Urinary bladder (tissue), 4 donors: Measurements from ENCODE around the gene PSMA2. TPM values are rescaled to one million over a fixed set of nuclear protein-coding genes. Genes with fewer than 3 reads are reported as not detected.

ENCODE experiments used
- DNase-seq: peaks from one replicate; pipeline ENCODE4 v3.0.0-alpha.2; 2015; ENCODE audit errors: extremely low spot score
- H3K27ac ChIP-seq: one replicate; pipeline ENCODE4 v1.5.1; 2013; ENCODE audit warnings: low read depth, mild to moderate bottlenecking, moderate library complexity
- H3K36me3 ChIP-seq: one replicate; pipeline ENCODE4 v1.6.1; 2013; ENCODE audit warnings: mild to moderate bottlenecking, moderate library complexity; ENCODE audit not compliant: insufficient read depth
- H3K4me1 ChIP-seq: one replicate; pipeline ENCODE4 v1.6.1; 2013; ENCODE audit warnings: mild to moderate bottlenecking, moderate library complexity; ENCODE audit not compliant: insufficient read depth
- H3K4me3 ChIP-seq: one replicate; pipeline ENCODE4 v1.5.1; 2013; ENCODE audit warnings: low read depth, low read length
- WGBS: extraction: QIAGEN DNeasy Blood & Tissue Kit; methylation state at CpG from one replicate; pipeline ENCODE4 v1.1.7; 2013; 5-methylcytosine and 5-hydroxymethylcytosine counted together
- polyA plus RNA-seq: library from polyadenylated mRNA; stranded (reverse); fragments of 200-250 nt; gene quantifications from one replicate; pipeline ENCODE4 v1.2.3, GENCODE V29; 2013
- total RNA-seq: library from RNA; depleted of rRNA; stranded (reverse); fragments of >200 nt; gene quantifications from one replicate; pipeline ENCODE4 v1.2.3, GENCODE V29; 2014
- donor health status: healthy with polysubstance abuse.
- donor health status: healthy.

The PSMA2 gene
- total and polyA plus RNA-seq, 2 donors = 64.4 to 90.6 TPM

- 77% methylated on average over 7 of the region's 7 CpGs for WGBS
- H3K27ac ChIP-seq = no peak overlapping the region
- no peak overlapping the region for H3K4me3 ChIP-seq
- H3K36me3 ChIP-seq = no peaks in the 10 kb centered on the region
- H3K4me1 ChIP-seq = no peaks in the 10 kb centered on the region
- DNase-seq = no peak
Measured at GRCh38 chr7:42869131-42870020, 62.6 kb downstream of the PSMA2 start.

DNA sequence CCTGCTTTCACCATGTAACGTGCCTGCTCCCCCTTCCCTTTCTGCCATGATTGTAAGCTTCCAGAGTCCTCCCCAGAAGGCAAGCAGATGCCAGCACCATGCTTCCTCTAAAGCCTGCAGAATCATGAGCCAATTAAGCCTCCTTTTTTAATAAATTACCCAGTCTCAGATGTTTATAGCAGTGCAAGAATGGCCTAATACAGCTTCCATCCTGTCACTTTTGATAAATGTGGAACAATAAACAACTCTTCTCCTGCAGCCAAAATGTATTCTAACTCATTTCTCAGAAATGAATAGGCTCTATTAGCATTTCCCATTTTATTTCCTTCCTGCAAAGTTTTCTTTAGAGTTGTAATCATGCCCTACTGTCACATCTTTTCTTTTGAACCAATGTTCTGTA is 63.5 kb downstream of the PSMA2 start:
- 77% methylated on average over 1 of the region's 1 CpG for WGBS
- DNase-seq = no peak
- no peaks in the 10 kb centered on the region for H3K4me1 ChIP-seq
- H3K4me3 ChIP-seq = no peak overlapping the region
- H3K27ac ChIP-seq = no peak overlapping the region
- no peaks in the 10 kb centered on the region for H3K36me3 ChIP-seq

Other genes with a start within 250 kb of the PSMA2 start
- gene C7orf25, start 20.1 kb downstream of the PSMA2 start, total RNA-seq = 4.0 TPM
- 6.8 TPM for gene C7orf25, start 20.1 kb downstream of the PSMA2 start, polyA plus RNA-seq
- gene MRPL32, start 202 bp upstream of the PSMA2 start, total RNA-seq = 56.1 TPM
- 48.4 TPM for gene MRPL32, start 202 bp upstream of the PSMA2 start, polyA plus RNA-seq
- gene HECW1, start 180.5 kb upstream of the PSMA2 start, total RNA-seq = 0.16 TPM
- gene HECW1, start 180.5 kb upstream of the PSMA2 start, polyA plus RNA-seq = 1.2 TPM